GM10248 (cell line): ENCODE measurements around the gene SLC2A5.
"Not testable (repeated sequence)": the region's sequence is repeated elsewhere in the genome, so short reads cannot be mapped to it uniquely, and the experiment has no call there.

Experiments
- CTCF ChIA-PET: fragments of 300-600 bp; sonication (Branson Sonifier 250); formaldehyde crosslinking; extraction: SDS; loops from one replicate; lab custom pipeline; 2021; ENCODE audit warnings: antibody characterized with exemption; lab: Yijun Ruan, JAX
- POLR2A ChIA-PET: fragments of 350-650 bp; sonication (Branson Sonifier 250); formaldehyde crosslinking; extraction: SDS; loops from one replicate; lab custom pipeline; 2020; ENCODE audit warnings: antibody characterized with exemption; lab: Yijun Ruan, JAX
- DNase-seq: peaks from one replicate; pipeline ENCODE4 v3.0.0; 2012; ENCODE audit errors: extremely low spot score
- CTCF ChIP-seq: IDR thresholded peaks from 2 replicates; pipeline ENCODE4 v1.5.1; 2012; ENCODE audit warnings: mild to moderate bottlenecking, low read depth; ENCODE audit errors: extremely low read depth, missing control alignments, control extremely low read depth

SLC2A5 gene

GRCh38 chr1:9031484-9032259 lies 37.8 kb downstream of the SLC2A5 start:
- CTCF ChIA-PET = interaction anchor here (1.1 to 1.9 kb wide), 4 partner anchors 8 to 26 kb away, joined by 3 to 7 read pairs (median 5); no protein-coding TSS in a partner anchor

GRCh38 chr1:9031077-9031476 lies 38.4 kb downstream of the SLC2A5 start:
- POLR2A ChIA-PET, DNase-seq: not testable (repeated sequence)
- CTCF ChIA-PET = interaction anchor here (1.1 to 1.7 kb wide), 3 partner anchors 9 to 26 kb away, joined by 3 to 5 read pairs (median 5); no protein-coding TSS in a partner anchor

More at GRCh38 chr1:9031484-9032259, 37.8 kb downstream of the SLC2A5 start:
- POLR2A ChIA-PET = interaction anchor here (0.9 kb wide), 1 partner anchor 10 kb away, joined by 3 read pairs; no protein-coding TSS in a partner anchor
- DNase-seq = no peak
- TF ChIP-seq CTCF = no peak

GRCh38 chr1:9028921-9029705 lies 40.3 kb downstream of the SLC2A5 start:
- TF ChIP-seq CTCF = no peak
- POLR2A ChIA-PET = no interaction called here
- no peak for DNase-seq
- CTCF ChIA-PET = interaction anchor here (0.8 to 1.1 kb wide), 2 partner anchors 24 to 54 kb away, joined by 3 read pairs; no protein-coding TSS in a partner anchor

- ChIA-PET CTCF (no interaction called here), POLR2A (no interaction called here)
- DNase-seq = no peak
- TF ChIP-seq CTCF = no peak
Observed at GRCh38 chr1:9027307-9027706, 42.1 kb downstream of the SLC2A5 start.

- DNase-seq = no peak
- CTCF ChIA-PET = interaction anchor here (1.0 to 1.8 kb wide), 4 partner anchors 11 to 171 kb away, joined by 3 to 11 read pairs (median 4); no protein-coding TSS in a partner anchor
- TF ChIP-seq CTCF = no peak
- POLR2A ChIA-PET = interaction anchor here (0.5 kb wide), 1 partner anchor 149 kb away, joined by 3 read pairs; no protein-coding TSS in a partner anchor
Observed at GRCh38 chr1:9025449-9025848, 44.0 kb downstream of the SLC2A5 start.

GRCh38 chr1:9024837-9025236 lies 44.6 kb downstream of the SLC2A5 start:
- no peak for TF ChIP-seq CTCF
- no peak for DNase-seq
- ChIA-PET POLR2A (no interaction called here), CTCF (interaction anchor here (1.0 kb wide), 1 partner anchor 10 kb away, joined by 5 read pairs; no protein-coding TSS in a partner anchor)
